ENCODE measurements around the gene OLFM4.

DNA sequence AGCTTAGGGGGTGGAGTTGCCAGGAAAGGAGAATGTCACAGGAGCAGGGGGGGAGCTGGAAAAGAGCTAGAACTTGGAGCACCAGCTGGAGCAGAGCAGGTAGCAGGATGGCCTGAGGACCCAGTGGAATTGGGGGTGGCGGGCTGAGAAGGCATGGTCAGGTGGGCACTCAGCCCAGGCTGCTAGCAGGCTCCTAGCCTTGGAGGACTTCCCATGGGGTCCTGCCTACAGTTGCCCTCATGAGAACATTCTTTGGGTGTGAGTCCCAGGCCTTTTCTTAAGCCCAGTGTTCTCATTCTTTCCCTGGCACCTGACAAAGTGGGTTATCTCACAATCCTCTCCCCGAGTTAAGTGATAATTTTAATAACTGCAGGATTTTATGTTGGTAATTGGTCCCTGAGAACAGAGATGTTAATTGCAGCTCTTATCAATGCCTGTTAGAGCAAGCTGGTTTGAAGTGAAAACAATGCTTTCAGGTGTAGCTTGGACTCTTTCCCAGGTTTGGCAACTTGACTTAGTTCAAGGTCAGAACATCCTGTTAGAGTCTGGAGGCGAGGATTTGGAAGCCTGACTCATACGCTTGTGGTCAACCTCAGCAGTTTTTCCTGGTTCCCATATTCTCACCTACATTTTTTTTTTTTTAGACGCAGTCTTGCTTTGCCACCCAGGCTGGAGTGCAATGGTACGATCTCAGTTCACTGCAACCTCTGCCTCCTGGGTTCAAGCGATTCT, 18.1 kb upstream of the OLFM4 start:
- TF ChIP-seq SUZ12 (IDR thresholded peaks at IDR 0.05) (no peak), SP1 (IDR thresholded peaks at IDR 0.05) (no peak), HDGF (IDR thresholded peaks at IDR 0.05; ENCODE audit: borderline replicate concordance) (no peak), NFRKB (IDR thresholded peaks at IDR 0.05) (no peak), ZNF384 (IDR thresholded peaks at IDR 0.05) (no peak), TARDBP (IDR thresholded peaks at IDR 0.05) (no peak), BHLHE40 (IDR thresholded peaks at IDR 0.05; ENCODE audit: borderline replicate concordance) (no peak), ELF4 (IDR thresholded peaks at IDR 0.05) (no peak), FOXK2 (IDR thresholded peaks at IDR 0.05) (no peak), CTBP1 (IDR thresholded peaks at IDR 0.05; ENCODE audit: borderline replicate concordance) (no peak), FOXM1 (IDR thresholded peaks at IDR 0.05; ENCODE audit: borderline replicate concordance) (no peak), PKNOX1 (IDR thresholded peaks at IDR 0.05) (no peak), ARNT (IDR thresholded peaks at IDR 0.05) (no peak)

All from HEK293T (cell line).